GM21528 (cell line): Measurements from ENCODE around the gene LRRC8A.
"Not testable (repeated sequence)": the region's sequence is repeated elsewhere in the genome, so short reads cannot be mapped to it uniquely, and the experiment has no call there.

ENCODE experiments used
- ATAC-seq: cut with Tn5 transposase; IDR thresholded peaks from one replicate; pipeline ENCODE4 v1.9.1; 2021; ENCODE audit warnings: mild to moderate bottlenecking, moderate library complexity; ENCODE audit not compliant: unreplicated experiment, low FRiP score

LRRC8A gene

GRCh38 chr9:128947277-128947526 lies 65.3 kb downstream of the LRRC8A start:
- ATAC-seq = no peak

- peak; percentile 69 for ATAC-seq
Measured at GRCh38 chr9:128947527-128948301, 65.8 kb downstream of the LRRC8A start, which contains the start of the genes DOLK and NUP188. Gene DOLK, minus strand, starts transcription at chr9:128947603. Its CDS starts 300 bp downstream, at chr9:128947303. Gene NUP188, plus strand, starts transcription at chr9:128947699. Its CDS starts 21 bp downstream, at chr9:128947720.

GRCh38 chr9:128961403-128961802 lies 79.5 kb downstream of the LRRC8A start:
- not testable (repeated sequence) for ATAC-seq
